22Rv1 (cell line): Measurements from ENCODE around the gene UHMK1.
"Not testable (repeated sequence)": the region's sequence is repeated elsewhere in the genome, so short reads cannot be mapped to it uniquely, and the experiment has no call there.

Experiments
- H3K27ac ChIP-seq: fragments of 450-650 bp; 2 replicates; pipeline ENCODE4 v1.5.1; 2017
- CTCF ChIP-seq: fragments of 450-650 bp; IDR thresholded peaks from 2 replicates; pipeline ENCODE4 v1.5.1; 2017; ENCODE audit warnings: mild to moderate bottlenecking
- ZFX ChIP-seq: fragments of 450-650 bp; IDR thresholded peaks from 2 replicates; pipeline ENCODE4 v1.6.1; 2017; ENCODE audit warnings: antibody characterized with exemption, borderline replicate concordance

Gene UHMK1

GRCh38 chr1:162497723-162498495 is at the start of gene UHMK1:
Gene UHMK1, plus strand, starts transcription at chr1:162497818. Its CDS starts 183 bp downstream, at chr1:162498001.
- TF ChIP-seq ZFX: no peak
- no peak for TF ChIP-seq CTCF
- peak within 1 kb of the TSS; percentile 68 for H3K27ac ChIP-seq

- H3K27ac ChIP-seq: not testable (repeated sequence)
Measured at GRCh38 chr1:162454361-162454760, 43.3 kb upstream of the UHMK1 start.

GRCh38 chr1:162456323-162456722 is 41.3 kb upstream of the UHMK1 start:
- TF ChIP-seq ZFX (no peak), CTCF (peak; percentile 22; the same call in 1 of the 2 replicates)
- H3K27ac ChIP-seq: no peak overlapping the region

GRCh38 chr1:162458236-162458635 is 39.4 kb upstream of the UHMK1 start:
- no peak for TF ChIP-seq ZFX
- no peak for TF ChIP-seq CTCF
- no peak overlapping the region for H3K27ac ChIP-seq

- H3K27ac ChIP-seq: not testable (repeated sequence)
Measured at GRCh38 chr1:162462425-162462824, 35.2 kb upstream of the UHMK1 start.

GRCh38 chr1:162463021-162463420 is 34.6 kb upstream of the UHMK1 start:
- H3K27ac ChIP-seq: no peak overlapping the region
- no peak for TF ChIP-seq CTCF
- TF ChIP-seq ZFX: no peak

- TF ChIP-seq CTCF (no peak), ZFX (no peak)
- H3K27ac ChIP-seq: no peak overlapping the region
Measured at GRCh38 chr1:162466797-162467196, 30.8 kb upstream of the UHMK1 start.

GRCh38 chr1:162470216-162470615 is 27.4 kb upstream of the UHMK1 start:
- TF ChIP-seq CTCF: no peak
- no peak for TF ChIP-seq ZFX
- no peak overlapping the region for H3K27ac ChIP-seq
